ENCODE results near the gene SBNO1. TPM values are rescaled to one million over a fixed set of nuclear protein-coding genes. Genes with fewer than 3 reads are reported as not detected.

SBNO1 gene
- total RNA-seq, 1 experiment from 2014 or later: 23.3 TPM

DNA sequence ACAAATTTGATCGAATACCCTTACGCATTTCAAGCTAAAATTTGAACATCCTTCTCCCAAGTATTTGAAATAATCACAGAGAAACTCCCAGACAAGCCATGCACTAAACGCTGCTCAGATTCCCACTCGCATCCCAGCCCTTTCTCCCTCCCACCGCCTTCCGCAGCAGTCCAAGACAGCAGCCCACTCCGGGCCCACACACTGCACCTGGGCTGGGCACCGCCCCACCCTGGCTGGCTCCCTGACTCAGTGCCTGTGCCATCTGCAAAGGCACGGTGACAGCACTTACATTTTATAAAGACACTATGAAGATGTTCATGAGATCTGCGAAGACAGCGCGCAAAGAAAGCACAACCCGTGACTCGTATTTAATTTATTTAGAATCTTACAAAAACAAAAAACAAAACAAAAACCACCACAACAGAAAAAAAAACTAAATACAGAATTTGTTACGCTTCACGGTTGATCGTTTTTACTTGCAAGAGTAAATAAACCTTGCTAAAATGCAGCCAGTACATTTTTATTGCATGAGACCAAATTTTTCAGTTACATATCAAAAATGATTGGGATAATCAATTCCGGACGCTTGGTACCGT is 75.8 kb downstream of the SBNO1 start:
- BruUV-seq (replicated peaks): no TSS peak
- H3K9me3 ChIP-seq (ENCODE audit: low read length): no peaks in the 10 kb centered on the region
- H3K4me3 ChIP-seq (ENCODE audit: low read length): no peak overlapping the region
- no peak for ATAC-seq
- DNase-seq: no peak
- H3K4me2 ChIP-seq (ENCODE audit: low read length): no peak overlapping the region
- H3K9me2 ChIP-seq (replicated peaks; ENCODE audit: low read length): no peaks in the 10 kb centered on the region
- peaks cover 9% of the 10 kb centered on the region; the same call in 1 of the 2 replicates for H3K36me3 ChIP-seq (ENCODE audit: low read depth, low read length)
- H3K79me2 ChIP-seq (ENCODE audit: low read length): no peaks in the 10 kb centered on the region
- ChIA-PET CTCF (no interaction called here), POLR2A (ENCODE audit: unreplicated experiment) (no interaction called here)
- no peaks in the 10 kb centered on the region for H3F3A ChIP-seq (ENCODE audit: low read length, unreplicated experiment)
- no peak overlapping the region for H2AFZ ChIP-seq (ENCODE audit: low read length)
- intact Hi-C loops (cut with micrococcal nuclease): no loop called here
- TF ChIP-seq EZH2phosphoT487 (IDR thresholded peaks at IDR 0.05; ENCODE audit: borderline replicate concordance, low read length) (no peak), EZH2 (IDR thresholded peaks at IDR 0.05; ENCODE audit: low read length, unreplicated experiment) (no peak), CTCF (conservative IDR thresholded peaks at IDR 0.05; ENCODE audit: low read depth, low read length) (no peak)
- no peaks in the 10 kb centered on the region for H4K20me1 ChIP-seq (ENCODE audit: low read length)
- no peak overlapping the region for H3K27ac ChIP-seq (ENCODE audit: low read length)
- peaks cover 11% of the 10 kb centered on the region for H3K4me1 ChIP-seq (ENCODE audit: insufficient read depth, low read length)
- no peaks in the 10 kb centered on the region for H3K27me3 ChIP-seq (ENCODE audit: low read length)
- H3K9ac ChIP-seq (ENCODE audit: low read length): no peak overlapping the region

DNA sequence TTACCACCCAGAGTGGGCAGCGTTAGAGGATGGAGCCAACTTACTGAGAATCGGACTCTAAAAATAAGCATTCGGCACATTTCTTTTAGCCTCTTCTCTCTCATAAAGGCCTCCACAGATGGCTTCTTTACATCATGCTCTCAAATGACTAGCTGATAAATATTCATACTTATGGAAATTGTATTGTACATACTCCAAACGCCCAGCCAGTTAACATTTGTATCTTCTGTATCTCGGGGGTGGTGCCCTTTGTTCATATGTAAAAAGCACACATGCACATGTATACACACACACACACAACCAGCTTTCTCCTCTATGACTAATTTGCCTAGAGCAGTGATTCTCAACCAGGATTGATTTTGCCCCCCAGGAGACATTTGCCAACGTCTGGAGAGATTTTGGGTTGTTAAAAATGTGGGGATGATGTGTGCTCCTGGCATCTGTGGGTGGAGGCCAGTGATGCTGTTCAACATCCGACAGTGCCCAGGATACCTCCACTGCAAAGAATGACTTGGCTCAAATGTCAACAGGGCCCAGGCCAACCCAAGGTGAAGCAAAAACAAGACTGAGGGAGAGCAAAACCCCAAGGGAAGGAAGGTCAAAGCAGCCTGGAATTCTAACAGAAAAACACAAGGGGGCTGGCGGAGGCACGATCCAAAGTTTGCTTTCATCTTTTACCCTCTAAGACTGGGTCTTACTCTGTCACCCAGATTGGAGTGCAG is 77.8 kb downstream of the SBNO1 start:
- no peaks in the 10 kb centered on the region for H3F3A ChIP-seq (ENCODE audit: low read length, unreplicated experiment)
- H3K4me2 ChIP-seq (ENCODE audit: low read length): no peak overlapping the region
- no peaks in the 10 kb centered on the region for H4K20me1 ChIP-seq (ENCODE audit: low read length)
- no peak for TF ChIP-seq CTCF (conservative IDR thresholded peaks at IDR 0.05; ENCODE audit: low read depth, low read length)
- no peak for TF ChIP-seq EZH2phosphoT487 (IDR thresholded peaks at IDR 0.05; ENCODE audit: borderline replicate concordance, low read length)
- H2AFZ ChIP-seq (ENCODE audit: low read length): no peak overlapping the region
- H3K36me3 ChIP-seq (ENCODE audit: low read depth, low read length): peaks cover 3% of the 10 kb centered on the region; the same call in 1 of the 2 replicates
- peaks cover 11% of the 10 kb centered on the region for H3K4me1 ChIP-seq (ENCODE audit: insufficient read depth, low read length)
- no peaks in the 10 kb centered on the region for H3K79me2 ChIP-seq (ENCODE audit: low read length)
- H3K9me3 ChIP-seq (ENCODE audit: low read length): no peaks in the 10 kb centered on the region
- ChIA-PET POLR2A (ENCODE audit: unreplicated experiment) (no interaction called here), CTCF (no interaction called here)
- H3K4me3 ChIP-seq (ENCODE audit: low read length): no peak overlapping the region
- DNase-seq (no peak), ATAC-seq (no peak)
- no peaks in the 10 kb centered on the region for H3K27me3 ChIP-seq (ENCODE audit: low read length)
- no peak overlapping the region for H3K27ac ChIP-seq (ENCODE audit: low read length)
- H3K9ac ChIP-seq (ENCODE audit: low read length): no peak overlapping the region
- no TSS peak for BruUV-seq (replicated peaks)
- intact Hi-C loops (cut with micrococcal nuclease): no loop called here
- no peaks in the 10 kb centered on the region for H3K9me2 ChIP-seq (replicated peaks; ENCODE audit: low read length)

DNA sequence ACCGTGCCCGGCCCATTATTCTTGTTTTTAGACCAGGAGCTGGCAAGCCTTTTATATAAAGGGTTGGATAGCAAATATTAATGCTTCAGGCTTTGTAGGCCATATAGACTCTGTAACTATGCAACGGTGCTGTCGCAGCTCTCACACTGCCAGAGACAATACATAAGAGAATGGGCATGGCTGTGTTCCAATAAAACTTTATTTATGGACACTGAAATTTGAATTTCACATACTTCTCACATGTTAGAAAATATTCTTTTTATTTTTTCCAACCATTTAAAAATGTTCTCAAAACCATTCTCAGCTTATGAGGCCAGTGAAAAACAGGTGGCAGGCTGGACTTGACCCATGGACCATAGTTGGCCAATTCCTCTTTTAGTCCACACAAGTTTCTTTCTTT is 80.0 kb downstream of the SBNO1 start:
- DNase-seq (no peak), ATAC-seq (no peak)
- Histone ChIP-seq H3K27me3 (ENCODE audit: low read length) (no peaks in the 10 kb centered on the region), H3K9ac (ENCODE audit: low read length) (no peak overlapping the region), H3K4me1 (ENCODE audit: insufficient read depth, low read length) (no peaks in the 10 kb centered on the region), H3K27ac (ENCODE audit: low read length) (no peak overlapping the region), H3K4me2 (ENCODE audit: low read length) (no peak overlapping the region), H3K9me3 (ENCODE audit: low read length) (no peaks in the 10 kb centered on the region), H3F3A (ENCODE audit: low read length, unreplicated experiment) (no peaks in the 10 kb centered on the region), H3K79me2 (ENCODE audit: low read length) (no peaks in the 10 kb centered on the region), H2AFZ (ENCODE audit: low read length) (no peak overlapping the region), H3K36me3 (ENCODE audit: low read depth, low read length) (no peaks in the 10 kb centered on the region), H4K20me1 (ENCODE audit: low read length) (no peaks in the 10 kb centered on the region), H3K4me3 (ENCODE audit: low read length) (no peak overlapping the region), H3K9me2 (replicated peaks; ENCODE audit: low read length) (no peaks in the 10 kb centered on the region)
- no TSS peak for BruUV-seq (replicated peaks)
- ChIA-PET CTCF (no interaction called here), POLR2A (ENCODE audit: unreplicated experiment) (no interaction called here)
- intact Hi-C loops (cut with micrococcal nuclease): no loop called here
- TF ChIP-seq CTCF (conservative IDR thresholded peaks at IDR 0.05; ENCODE audit: low read depth, low read length) (no peak), EZH2 (IDR thresholded peaks at IDR 0.05; ENCODE audit: low read length, unreplicated experiment) (no peak), EZH2phosphoT487 (IDR thresholded peaks at IDR 0.05; ENCODE audit: borderline replicate concordance, low read length) (no peak)
